SK-N-SH treated with all-trans-retinoic acid at 6 μM for 48 hours (cell line): ENCODE results near the gene MRPL36.

Experiments used
- ATAC-seq: fragments of 200-7000 bp; cut with Tn5 transposase; 3 replicates; pipeline ENCODE4 v1.9.1; 2020; ENCODE audit warnings: mild to moderate bottlenecking, moderate library complexity
- ARNTL ChIP-seq: fragments of 450-650 bp; formaldehyde crosslinking; IDR thresholded peaks from 2 replicates; pipeline ENCODE4 v1.5.0; 2020; ENCODE audit warnings: low read depth, mild to moderate bottlenecking, moderate library complexity, borderline replicate concordance
- BACH2 ChIP-seq: fragments of 250-450 bp; sonication (Bioruptor Pico); IDR thresholded peaks from 2 replicates; pipeline ENCODE4 v1.9.0; 2021; ENCODE audit warnings: mild to moderate bottlenecking, borderline replicate concordance
- CREB5 ChIP-seq: fragments of 250-450 bp; sonication (Bioruptor Pico); IDR thresholded peaks from 2 replicates; pipeline ENCODE4 v1.5.1; 2020; ENCODE audit warnings: low read depth, mild to moderate bottlenecking, moderate library complexity
- CSDC2 ChIP-seq: fragments of 250-450 bp; sonication (Bioruptor Pico); IDR thresholded peaks from 2 replicates; pipeline ENCODE4 v1.5.0; 2020; ENCODE audit warnings: mild to moderate bottlenecking, moderate library complexity
- ESRRG ChIP-seq: fragments of 250-450 bp; sonication (Bioruptor Pico); IDR thresholded peaks from 2 replicates; pipeline ENCODE4 v1.6.1; 2021; ENCODE audit warnings: mild to moderate bottlenecking
- GLIS3 ChIP-seq: fragments of 250-450 bp; sonication (Bioruptor Pico); IDR thresholded peaks from 2 replicates; pipeline ENCODE4 v1.5.0; 2020; ENCODE audit warnings: mild to moderate bottlenecking, moderate library complexity
- ISL1 ChIP-seq: fragments of 250-450 bp; sonication (Bioruptor Pico); IDR thresholded peaks from 2 replicates; pipeline ENCODE4 v2.1.2; 2022; ENCODE audit warnings: mild to moderate bottlenecking, moderate library complexity
- PATZ1 ChIP-seq: fragments of 250-450 bp; sonication (Bioruptor Pico); IDR thresholded peaks from 2 replicates; pipeline ENCODE4 v1.8.0; 2020; ENCODE audit warnings: mild to moderate bottlenecking, moderate library complexity, borderline replicate concordance
- POU6F1 ChIP-seq: fragments of 250-450 bp; sonication (Bioruptor Pico); IDR thresholded peaks from 2 replicates; pipeline ENCODE4 v1.8.0; 2021; ENCODE audit warnings: low read depth, mild to moderate bottlenecking, moderate library complexity, borderline replicate concordance
- PPARA ChIP-seq: fragments of 250-450 bp; sonication (Bioruptor Pico); IDR thresholded peaks from 2 replicates; pipeline ENCODE4 v1.5.0; 2020; ENCODE audit warnings: mild to moderate bottlenecking, borderline replicate concordance
- RARB ChIP-seq: fragments of 250-450 bp; sonication (Bioruptor Pico); IDR thresholded peaks from 2 replicates; pipeline ENCODE4 v1.8.0; 2021; ENCODE audit warnings: mild to moderate bottlenecking, moderate library complexity
- SNAI2 ChIP-seq: fragments of 250-450 bp; sonication (Bioruptor Pico); IDR thresholded peaks from 2 replicates; pipeline ENCODE4 v1.5.0; 2020; ENCODE audit warnings: mild to moderate bottlenecking, moderate library complexity
- TCF4 ChIP-seq: fragments of 250-450 bp; sonication (Bioruptor Pico); IDR thresholded peaks from 2 replicates; pipeline ENCODE4 v1.8.0; 2021; ENCODE audit warnings: mild to moderate bottlenecking, moderate library complexity, borderline replicate concordance
- TOX ChIP-seq: fragments of 250-450 bp; sonication (Bioruptor Pico); IDR thresholded peaks from 2 replicates; pipeline ENCODE4 v1.8.0; 2021; ENCODE audit warnings: mild to moderate bottlenecking, moderate library complexity, borderline replicate concordance
- TSHZ2 ChIP-seq: fragments of 250-450 bp; sonication (Bioruptor Pico); IDR thresholded peaks from 2 replicates; pipeline ENCODE4 v1.5.0; 2020; ENCODE audit warnings: mild to moderate bottlenecking, moderate library complexity
- ZC3H10 ChIP-seq: fragments of 250-450 bp; sonication (Bioruptor Pico); IDR thresholded peaks from 2 replicates; pipeline ENCODE4 v1.5.1; 2021; ENCODE audit warnings: mild to moderate bottlenecking, moderate library complexity
- ZFP3 ChIP-seq: fragments of 250-450 bp; sonication (Bioruptor Pico); IDR thresholded peaks from 2 replicates; pipeline ENCODE4 v1.5.0; 2020; ENCODE audit warnings: mild to moderate bottlenecking, moderate library complexity
- ZNF70 ChIP-seq: fragments of 450-650 bp; formaldehyde crosslinking; IDR thresholded peaks from 2 replicates; pipeline ENCODE4 v1.5.0; 2020; ENCODE audit warnings: mild to moderate bottlenecking, moderate library complexity
- ZNF8 ChIP-seq: fragments of 450-650 bp; formaldehyde crosslinking; IDR thresholded peaks from 2 replicates; pipeline ENCODE4 v1.5.0; 2020; ENCODE audit warnings: mild to moderate bottlenecking, moderate library complexity
- TF ChIP-seq, protein P1 (sequence below): fragments of 250-450 bp; sonication (Bioruptor Pico); IDR thresholded peaks from 2 replicates; pipeline ENCODE4 v1.5.1; 2021; ENCODE audit warnings: mild to moderate bottlenecking, moderate library complexity

The MRPL36 gene

GRCh38 chr5:1776831-1777230 lies 22.8 kb downstream of the MRPL36 start:
- ATAC-seq, result no peak
- TF ChIP-seq PATZ1 (CRISPR knock-in tag) (no peak), ISL1 (CRISPR knock-in tag) (no peak), TOX (no peak), TCF4 (CRISPR knock-in tag) (no peak), ESRRG (no peak), ZFP3 (CRISPR knock-in tag) (no peak)
- TF ChIP-seq, protein P1, sequence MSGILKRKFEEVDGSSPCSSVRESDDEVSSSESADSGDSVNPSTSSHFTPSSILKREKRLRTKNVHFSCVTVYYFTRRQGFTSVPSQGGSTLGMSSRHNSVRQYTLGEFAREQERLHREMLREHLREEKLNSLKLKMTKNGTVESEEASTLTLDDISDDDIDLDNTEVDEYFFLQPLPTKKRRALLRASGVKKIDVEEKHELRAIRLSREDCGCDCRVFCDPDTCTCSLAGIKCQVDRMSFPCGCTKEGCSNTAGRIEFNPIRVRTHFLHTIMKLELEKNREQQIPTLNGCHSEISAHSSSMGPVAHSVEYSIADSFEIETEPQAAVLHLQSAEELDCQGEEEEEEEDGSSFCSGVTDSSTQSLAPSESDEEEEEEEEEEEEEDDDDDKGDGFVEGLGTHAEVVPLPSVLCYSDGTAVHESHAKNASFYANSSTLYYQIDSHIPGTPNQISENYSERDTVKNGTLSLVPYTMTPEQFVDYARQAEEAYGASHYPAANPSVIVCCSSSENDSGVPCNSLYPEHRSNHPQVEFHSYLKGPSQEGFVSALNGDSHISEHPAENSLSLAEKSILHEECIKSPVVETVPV, result no peak

DNA sequence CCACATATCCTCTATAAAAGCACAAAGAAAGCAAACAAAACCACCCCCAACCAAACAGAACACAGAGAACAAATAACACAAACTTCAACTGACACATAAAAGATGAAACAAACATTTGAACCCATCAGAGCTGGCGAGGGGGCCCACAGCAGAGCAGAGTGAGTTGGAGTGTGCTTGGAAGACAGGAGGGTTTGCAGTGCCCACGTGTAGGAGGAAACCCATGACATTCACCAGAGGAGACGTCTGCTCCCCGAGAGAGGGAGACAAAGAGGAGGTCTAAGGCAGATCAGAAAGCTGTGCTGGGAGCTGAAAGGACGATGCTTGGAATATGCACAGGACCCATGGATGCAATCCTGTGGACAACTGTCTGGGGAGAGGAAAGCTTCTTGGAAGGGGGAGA lies 27.0 kb downstream of the MRPL36 start:
- TF ChIP-seq, protein P1, result no peak
- TF ChIP-seq BACH2, result no peak
- TF ChIP-seq CSDC2 (CRISPR knock-in tag), result no peak
- TF ChIP-seq GLIS3, result no peak
- TF ChIP-seq TCF4 (CRISPR knock-in tag), result no peak
- peak; percentile 94 for ATAC-seq

DNA sequence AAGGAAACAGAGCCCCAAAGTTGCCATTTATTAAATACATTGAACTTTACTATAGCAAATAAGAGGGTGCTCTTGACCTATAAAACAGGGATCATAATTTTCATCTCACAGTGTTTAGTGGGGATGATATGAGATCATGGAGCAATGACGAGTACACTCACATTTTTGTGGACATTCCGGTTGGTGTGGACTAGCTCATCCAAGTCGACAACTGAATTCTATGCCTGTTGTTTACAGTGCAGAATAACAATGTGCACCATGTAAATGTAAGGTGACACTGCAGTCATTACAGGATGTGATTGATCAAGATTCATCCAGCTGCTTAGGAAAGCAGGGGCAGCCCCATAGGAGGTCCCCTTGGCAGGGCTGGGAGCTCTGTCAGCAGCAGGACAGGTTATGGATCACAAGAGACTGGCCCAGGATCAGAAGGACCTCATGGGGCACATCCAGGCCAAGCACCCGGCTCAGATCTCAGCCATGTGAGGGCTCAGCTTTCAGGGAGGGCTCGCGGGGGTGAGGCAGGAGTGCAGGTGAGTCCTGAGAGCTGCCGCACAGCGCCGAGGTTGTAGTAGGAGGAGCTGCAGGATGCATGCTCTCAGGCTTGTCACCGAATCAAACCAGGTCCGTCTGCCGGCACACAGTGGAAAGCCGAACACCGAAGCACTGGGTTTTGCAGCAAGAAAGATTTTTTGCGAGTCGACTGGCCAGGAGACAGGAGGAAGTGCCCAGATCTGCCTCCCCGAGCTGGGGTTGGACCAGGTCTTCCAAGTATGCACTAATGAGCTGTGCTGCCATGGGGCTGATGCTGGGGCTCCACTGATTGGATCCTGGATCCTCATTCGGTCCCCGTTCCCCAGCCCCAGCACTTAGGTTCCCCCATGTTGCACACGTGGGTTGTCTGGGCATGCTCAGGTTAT lies 28.2 kb downstream of the MRPL36 start:
- TF ChIP-seq ISL1 (CRISPR knock-in tag) (no peak), RARB (CRISPR knock-in tag) (no peak), TSHZ2 (CRISPR knock-in tag) (no peak), ESRRG (no peak), CSDC2 (CRISPR knock-in tag) (no peak), CREB5 (CRISPR knock-in tag) (no peak), ZFP3 (CRISPR knock-in tag) (no peak), SNAI2 (CRISPR knock-in tag) (no peak), POU6F1 (no peak), ARNTL (CRISPR knock-in tag) (no peak), ZNF8 (no peak), TOX (no peak), GLIS3 (no peak), ZC3H10 (no peak), PPARA (CRISPR knock-in tag) (no peak), TCF4 (CRISPR knock-in tag) (no peak), ZNF70 (CRISPR knock-in tag) (no peak)
- TF ChIP-seq, protein P1, result no peak

More for the DNA sequence above, 28.2 kb downstream of the MRPL36 start:
- no peak for ATAC-seq
